Vagina (tissue), 2 donors: ENCODE measurements around the gene SLC1A2.

ENCODE experiments used
- CTCF ChIP-seq, 3 experiments: fragments of 450-650 bp in 2 of 3; fragments of 200-600 bp in 1 of 3; sonication (generic) in 1 of 3; IDR thresholded peaks; one replicate each; pipeline ENCODE4 v1.5.1; 2017 to 2019; ENCODE audit warnings: antibody characterized with exemption in 3 of 3, mild to moderate bottlenecking in 2 of 3, moderate library complexity in 2 of 3
- POLR2A ChIP-seq, 2 donors: fragments of 450-650 bp; IDR thresholded peaks; one replicate each; pipeline ENCODE4 v1.6.1; 2017; ENCODE audit warnings: antibody characterized with exemption in 2 of 2, mild to moderate bottlenecking in 2 of 2, moderate library complexity in 2 of 2
- POLR2AphosphoS5 ChIP-seq, 2 donors: sonication (generic); formaldehyde crosslinking; IDR thresholded peaks; one replicate each; pipeline ENCODE4 v1.9.0; 2017; ENCODE audit warnings: antibody characterized with exemption in 2 of 2, mild to moderate bottlenecking in 2 of 2, low read depth in 1 of 2; ENCODE audit not compliant: insufficient read depth in 1 of 2

GRCh38 chr11:35304386-35304775 is 115.0 kb downstream of the SLC1A2 start:
- no peak for TF ChIP-seq CTCF (IDR thresholded peaks at IDR 0.05)
- TF ChIP-seq POLR2AphosphoS5 (IDR thresholded peaks at IDR 0.05; ENCODE audit: insufficient read depth in 1 of 2, low read depth in 1 of 2) = no peak
- no peak for TF ChIP-seq POLR2A (IDR thresholded peaks at IDR 0.05)
